ENCODE measurements around the gene DNAH14.

The DNAH14 gene

GRCh38 chr1:225446981-225447615 is 517.6 kb downstream of the DNAH14 start:
- no peak for DNase-seq (ENCODE audit: low read depth in 2 of 2, low spot score in 1 of 2)

DNA sequence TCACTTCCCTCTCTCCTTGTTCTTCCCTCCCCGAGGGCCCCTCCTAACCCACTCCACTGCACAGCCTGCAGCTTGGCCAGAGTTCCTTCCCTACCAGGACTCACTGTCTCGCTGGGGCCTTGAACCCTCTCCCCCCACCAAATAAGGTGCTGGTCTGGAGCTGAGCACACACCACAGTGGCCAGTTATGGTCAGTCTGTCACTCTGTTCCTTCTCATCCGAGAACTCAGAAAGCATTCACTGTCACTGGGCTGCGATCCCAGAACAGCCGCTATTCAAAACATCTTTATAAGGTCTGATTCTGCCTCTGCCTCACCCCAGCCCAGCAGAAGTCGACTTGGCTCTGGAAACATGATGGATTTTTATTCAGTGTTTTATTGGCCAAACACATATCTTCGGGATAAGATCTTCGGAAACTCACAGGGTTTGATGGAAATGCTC is 518.2 kb downstream of the DNAH14 start:
- no peak for DNase-seq (ENCODE audit: low read depth in 2 of 2, low spot score in 1 of 2)

- DNase-seq (ENCODE audit: low read depth in 2 of 2, low spot score in 1 of 2), result no peak
Observed at GRCh38 chr1:225448146-225448805, 518.8 kb downstream of the DNAH14 start.
